DOHH2 (cell line): ENCODE data around the gene KMT2A.
A peak's percentile ranks its signal among the peaks of the same experiment; 100 is the strongest.

Source experiments
- H3F3A ChIP-seq: fragments of 200-600 bp; sonication (generic), shearing (Covaris generic); 2 replicates; pipeline ENCODE4 v1.6.0; 2016; ENCODE audit warnings: antibody characterized with exemption, mild to moderate bottlenecking; ENCODE audit not compliant: control insufficient read depth, insufficient read depth
- H3K27ac ChIP-seq: fragments of 200-600 bp; sonication (generic); 2 replicates; pipeline ENCODE4 v1.5.1; 2014; ENCODE audit warnings: low read depth, mild to moderate bottlenecking, low read length, moderate library complexity
- H3K27me3 ChIP-seq: fragments of 200-600 bp; sonication (generic); 2 replicates; pipeline ENCODE4 v1.6.1; 2014; ENCODE audit warnings: mild to moderate bottlenecking, low read length, mixed read lengths; ENCODE audit not compliant: control insufficient read depth
- H3K36me3 ChIP-seq: fragments of 200-600 bp; sonication (generic); 2 replicates; pipeline ENCODE4 v1.6.1; 2014; ENCODE audit warnings: mild to moderate bottlenecking, low read length, moderate library complexity, mixed read lengths; ENCODE audit not compliant: control insufficient read depth
- H3K4me1 ChIP-seq: fragments of 200-600 bp; sonication (generic); 2 replicates; pipeline ENCODE4 v1.6.1; 2014; ENCODE audit warnings: mild to moderate bottlenecking, low read length, mixed read lengths; ENCODE audit not compliant: control insufficient read depth
- H3K4me2 ChIP-seq: fragments of 200-600 bp; sonication (generic); 2 replicates; pipeline ENCODE4 v1.6.0; 2014; ENCODE audit warnings: mild to moderate bottlenecking, low read length, moderate library complexity
- H3K4me3 ChIP-seq: fragments of 200-600 bp; sonication (generic); 2 replicates; pipeline ENCODE4 v1.5.1; 2014; ENCODE audit warnings: mild to moderate bottlenecking, low read length, mixed read lengths
- H3K79me2 ChIP-seq: fragments of 200-600 bp; sonication (generic); 2 replicates; pipeline ENCODE4 v1.6.1; 2014; ENCODE audit warnings: mild to moderate bottlenecking, low read length, mixed read lengths; ENCODE audit not compliant: control insufficient read depth
- H3K9me2 ChIP-seq: fragments of 200-600 bp; sonication (generic); replicated peaks from 2 replicates; pipeline ENCODE4 v1.6.1; 2014; ENCODE audit warnings: mild to moderate bottlenecking, low read length, mixed read lengths; ENCODE audit not compliant: control insufficient read depth
- H3K9me3 ChIP-seq: fragments of 200-600 bp; sonication (generic); 2 replicates; pipeline ENCODE4 v1.6.1; 2014; ENCODE audit warnings: antibody characterized with exemption, low read length, mixed read lengths; ENCODE audit not compliant: control insufficient read depth, insufficient read depth
- H4K20me1 ChIP-seq: fragments of 200-600 bp; sonication (generic); 2 replicates; pipeline ENCODE4 v1.6.0; 2014; ENCODE audit warnings: low read depth, mild to moderate bottlenecking, antibody characterized with exemption, low read length, moderate library complexity; ENCODE audit not compliant: control insufficient read depth, insufficient read depth
- CTCF ChIP-seq: fragments of 200-600 bp; sonication (generic); IDR thresholded peaks from one replicate; pipeline ENCODE4 v1.5.1; 2014; ENCODE audit warnings: antibody characterized with exemption, mild to moderate bottlenecking, low read depth, low read length; ENCODE audit not compliant: poor library complexity, severe bottlenecking
- EZH2phosphoT487 ChIP-seq: fragments of 200-600 bp; sonication (generic); IDR thresholded peaks from 2 replicates; pipeline ENCODE4 v1.6.1; 2017; ENCODE audit warnings: borderline replicate concordance, mild to moderate bottlenecking, antibody characterized with exemption, low read length, moderate library complexity, mixed read lengths

Gene KMT2A

GRCh38 chr11:118521892-118522311 lies 85.6 kb downstream of the KMT2A start:
- Histone ChIP-seq H4K20me1 (no peaks in the 10 kb centered on the region), H3K4me2 (no peak overlapping the region), H3K9me2 (no peaks in the 10 kb centered on the region), H3K4me1 (no peaks in the 10 kb centered on the region), H3K36me3 (peaks cover 66% of the 10 kb centered on the region), H3K27ac (no peak overlapping the region), H3K9me3 (no peaks in the 10 kb centered on the region), H3K4me3 (no peak overlapping the region), H3K27me3 (no peaks in the 10 kb centered on the region), H3F3A (peaks cover 14% of the 10 kb centered on the region), H3K79me2 (no peaks in the 10 kb centered on the region)
- no peak for TF ChIP-seq EZH2phosphoT487
- TF ChIP-seq CTCF = no peak

GRCh38 chr11:118522571-118523072 lies 86.3 kb downstream of the KMT2A start:
- H3K4me1 ChIP-seq = no peaks in the 10 kb centered on the region
- H3K27ac ChIP-seq = no peak overlapping the region
- no peak overlapping the region for H3K4me3 ChIP-seq
- no peaks in the 10 kb centered on the region for H3K9me2 ChIP-seq
- no peak overlapping the region for H3K4me2 ChIP-seq
- TF ChIP-seq CTCF (peak; percentile 8), EZH2phosphoT487 (no peak)
- no peaks in the 10 kb centered on the region for H4K20me1 ChIP-seq
- H3K9me3 ChIP-seq = no peaks in the 10 kb centered on the region
- H3F3A ChIP-seq = peaks cover 14% of the 10 kb centered on the region
- H3K79me2 ChIP-seq = no peaks in the 10 kb centered on the region
- H3K36me3 ChIP-seq = peaks cover 63% of the 10 kb centered on the region
- no peaks in the 10 kb centered on the region for H3K27me3 ChIP-seq

- Histone ChIP-seq H4K20me1 (no peaks in the 10 kb centered on the region), H3K4me1 (no peaks in the 10 kb centered on the region), H3K4me2 (no peak overlapping the region), H3F3A (peaks cover 20% of the 10 kb centered on the region), H3K9me2 (no peaks in the 10 kb centered on the region), H3K36me3 (peaks cover 56% of the 10 kb centered on the region), H3K79me2 (no peaks in the 10 kb centered on the region), H3K4me3 (no peak overlapping the region), H3K27me3 (no peaks in the 10 kb centered on the region), H3K9me3 (no peaks in the 10 kb centered on the region), H3K27ac (no peak overlapping the region)
- TF ChIP-seq EZH2phosphoT487 (no peak), CTCF (no peak)
Measured at GRCh38 chr11:118524356-118524755, 88.1 kb downstream of the KMT2A start.
